Hepatocyte (in vitro differentiated cells): Measurements from ENCODE around the gene NLRP12.

Experiments
- EZH2phosphoT487 ChIP-seq: fragments of 200-600 bp; sonication (generic); IDR thresholded peaks from one replicate; pipeline ENCODE4 v1.6.1; 2018; ENCODE audit warnings: antibody characterized with exemption, mild to moderate bottlenecking, low read depth, moderate library complexity; ENCODE audit not compliant: unreplicated experiment, severe bottlenecking
- TF ChIP-seq, protein P1 (sequence below): fragments of 200-600 bp; sonication (generic); IDR thresholded peaks from 2 replicates; pipeline ENCODE4 v1.5.1; 2016; ENCODE audit warnings: antibody characterized with exemption, mild to moderate bottlenecking; ENCODE audit not compliant: poor library complexity

DNA sequence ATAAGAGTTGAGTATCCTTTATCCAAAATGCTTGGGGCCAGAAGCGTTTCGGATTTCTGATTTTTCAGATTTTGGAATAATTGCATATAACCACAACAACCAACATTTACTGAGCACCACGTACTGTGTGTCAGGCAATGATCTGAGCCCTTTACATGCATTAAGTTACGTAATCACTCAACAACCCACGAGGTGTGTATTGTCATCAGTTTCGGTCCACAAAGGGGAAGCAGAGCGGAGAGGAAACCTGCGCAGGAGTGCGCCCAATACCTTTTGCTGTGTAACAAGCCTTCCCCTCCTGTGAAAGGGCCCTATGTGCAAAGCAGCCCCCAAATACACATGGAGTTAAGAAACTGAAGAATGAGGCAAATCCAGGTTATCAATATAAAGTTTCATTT is 20.7 kb upstream of the NLRP12 start:
- TF ChIP-seq, protein P1, sequence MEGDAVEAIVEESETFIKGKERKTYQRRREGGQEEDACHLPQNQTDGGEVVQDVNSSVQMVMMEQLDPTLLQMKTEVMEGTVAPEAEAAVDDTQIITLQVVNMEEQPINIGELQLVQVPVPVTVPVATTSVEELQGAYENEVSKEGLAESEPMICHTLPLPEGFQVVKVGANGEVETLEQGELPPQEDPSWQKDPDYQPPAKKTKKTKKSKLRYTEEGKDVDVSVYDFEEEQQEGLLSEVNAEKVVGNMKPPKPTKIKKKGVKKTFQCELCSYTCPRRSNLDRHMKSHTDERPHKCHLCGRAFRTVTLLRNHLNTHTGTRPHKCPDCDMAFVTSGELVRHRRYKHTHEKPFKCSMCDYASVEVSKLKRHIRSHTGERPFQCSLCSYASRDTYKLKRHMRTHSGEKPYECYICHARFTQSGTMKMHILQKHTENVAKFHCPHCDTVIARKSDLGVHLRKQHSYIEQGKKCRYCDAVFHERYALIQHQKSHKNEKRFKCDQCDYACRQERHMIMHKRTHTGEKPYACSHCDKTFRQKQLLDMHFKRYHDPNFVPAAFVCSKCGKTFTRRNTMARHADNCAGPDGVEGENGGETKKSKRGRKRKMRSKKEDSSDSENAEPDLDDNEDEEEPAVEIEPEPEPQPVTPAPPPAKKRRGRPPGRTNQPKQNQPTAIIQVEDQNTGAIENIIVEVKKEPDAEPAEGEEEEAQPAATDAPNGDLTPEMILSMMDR, result no peak
- TF ChIP-seq EZH2phosphoT487, result no peak
